Stimulated activated CD4-positive, alpha-beta T cell treated with anti-CD3 and anti-CD28 coated beads, Interleukin-1b, Interleukin-23, amount 100 ng/mL, for 48 hours (primary cell): ENCODE data around the gene HABP2.

Source experiments
- DNase-seq: peaks from one replicate; pipeline ENCODE4 v3.0.0-alpha.2; 2020

HABP2 gene

DNA sequence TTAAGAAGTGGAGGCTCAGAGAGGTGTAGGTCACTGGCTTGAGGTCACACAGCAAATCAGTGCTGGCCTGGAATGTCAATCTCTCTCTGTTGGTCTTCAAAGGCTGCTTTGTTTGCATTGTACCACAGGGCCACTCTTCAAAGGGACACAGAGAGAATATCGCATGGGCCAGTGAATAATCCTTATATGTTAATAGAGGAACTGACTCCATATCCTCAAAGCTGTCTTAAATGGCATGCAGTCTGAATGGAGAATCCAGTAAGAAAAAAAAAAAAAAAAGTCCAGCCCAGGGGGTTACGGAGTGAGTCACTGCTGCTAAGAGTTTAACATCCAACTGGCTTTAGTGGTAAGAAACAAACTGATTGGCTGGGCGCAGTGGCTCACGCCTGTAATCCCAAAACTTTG lies 56.9 kb downstream of the HABP2 start:
- DNase-seq: no peak

- DNase-seq: no peak
Measured at GRCh38 chr10:113610631-113611601, 58.1 kb downstream of the HABP2 start.

GRCh38 chr10:113612154-113612553 lies 59.3 kb downstream of the HABP2 start:
- no peak for DNase-seq

GRCh38 chr10:113613427-113613826 lies 60.6 kb downstream of the HABP2 start:
- DNase-seq: no peak

GRCh38 chr10:113613977-113614690 lies 61.3 kb downstream of the HABP2 start:
- no peak for DNase-seq

- no peak for DNase-seq
Measured at GRCh38 chr10:113616244-113617074, 63.6 kb downstream of the HABP2 start.

GRCh38 chr10:113617086-113617485 lies 64.2 kb downstream of the HABP2 start:
- DNase-seq: no peak

DNA sequence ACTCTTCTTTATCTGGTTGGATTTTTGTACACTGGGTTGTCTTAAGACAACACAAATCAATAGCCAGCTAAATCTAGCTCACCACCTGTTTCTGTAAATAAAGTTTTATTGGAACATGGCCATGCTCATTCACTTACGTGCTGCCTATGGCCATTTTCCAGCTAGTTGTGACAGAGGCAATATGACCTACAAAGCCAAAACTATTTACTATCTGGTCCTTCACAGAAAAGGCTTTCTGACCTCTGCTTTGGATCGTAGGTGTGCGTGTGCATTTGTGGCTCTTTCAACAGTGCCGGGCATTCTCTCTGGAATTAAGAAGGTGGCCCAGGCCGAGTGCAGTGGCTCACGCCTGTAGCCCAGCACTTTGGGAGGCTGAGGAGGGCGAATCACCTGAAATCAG lies 65.5 kb downstream of the HABP2 start:
- no peak for DNase-seq

DNA sequence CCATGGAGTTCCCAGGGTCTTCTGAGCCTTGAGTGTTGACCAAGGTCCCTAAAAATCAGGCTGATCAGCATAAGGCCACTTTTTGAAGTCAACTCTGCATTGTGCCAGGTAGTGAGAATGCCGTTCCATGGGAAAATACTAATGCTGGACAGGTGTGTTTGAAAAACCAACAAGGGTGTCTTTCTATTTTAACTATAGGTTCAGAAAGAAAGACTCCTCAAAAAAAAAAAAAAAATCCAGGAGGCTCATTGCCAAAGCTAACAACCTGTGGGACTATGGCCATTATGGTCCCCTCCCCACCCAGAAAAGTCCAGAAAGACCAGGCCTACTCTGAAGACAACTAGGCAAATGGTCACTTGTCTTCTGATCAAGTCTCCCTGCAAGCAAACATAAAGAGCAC lies 66.5 kb downstream of the HABP2 start:
- DNase-seq: no peak

GRCh38 chr10:113620511-113620910 lies 67.7 kb downstream of the HABP2 start:
- no peak for DNase-seq

DNA sequence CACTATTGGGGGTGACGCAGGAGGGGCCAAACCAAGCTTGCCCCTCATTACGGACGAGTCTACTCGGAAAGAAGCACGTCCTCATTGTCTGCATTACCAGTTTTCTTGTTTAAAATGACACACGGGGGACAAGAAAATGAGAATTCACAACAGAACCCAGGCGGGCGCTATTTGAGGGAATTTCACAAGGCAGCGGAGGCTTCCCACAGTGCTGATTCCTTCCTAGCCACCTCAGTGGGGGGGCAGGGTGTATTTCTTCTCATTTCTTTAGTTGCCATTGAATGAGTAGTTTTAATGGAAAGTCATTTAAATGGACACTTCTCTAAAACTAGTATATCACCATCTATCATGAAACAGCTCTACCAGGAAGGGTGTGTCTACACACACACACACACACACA lies 68.1 kb downstream of the HABP2 start:
- no peak for DNase-seq

DNA sequence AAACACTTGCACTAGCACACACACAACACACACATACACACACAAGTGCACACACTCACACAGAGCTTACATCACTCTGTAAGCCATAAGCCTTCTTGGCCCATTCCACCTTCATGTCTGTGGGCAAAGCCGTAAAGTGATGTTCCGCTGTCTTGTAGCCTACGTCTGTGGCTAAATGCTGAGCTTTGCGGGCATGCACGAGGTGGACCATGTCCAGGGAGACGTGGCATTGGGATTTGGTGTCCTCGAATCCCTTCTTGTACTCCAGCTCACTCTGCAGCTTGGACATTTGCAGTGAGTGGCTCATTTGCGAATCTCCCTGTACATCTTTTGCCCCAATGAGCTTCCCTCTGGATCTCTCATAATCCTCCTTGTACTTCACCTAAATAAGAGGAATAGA lies 68.9 kb downstream of the HABP2 start:
- no peak for DNase-seq

DNA sequence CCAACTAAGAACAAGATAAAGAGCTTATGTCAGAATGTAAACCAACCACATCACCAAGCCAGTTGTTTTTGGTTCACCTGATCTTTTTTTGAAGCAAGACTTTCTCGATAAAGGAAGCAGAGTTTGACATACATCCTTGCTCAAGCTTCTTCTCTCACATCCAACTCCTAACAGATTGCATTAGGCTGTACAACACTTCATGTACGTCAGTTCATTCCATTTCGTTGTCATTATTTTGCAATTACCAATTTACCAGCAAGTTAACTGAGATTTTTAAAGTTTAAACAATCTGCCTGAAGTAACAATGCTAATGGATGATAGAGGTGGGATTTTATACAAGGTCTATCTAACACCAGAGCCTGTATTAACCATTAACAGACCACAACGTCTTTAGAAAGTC lies 70.0 kb downstream of the HABP2 start:
- no peak for DNase-seq

DNA sequence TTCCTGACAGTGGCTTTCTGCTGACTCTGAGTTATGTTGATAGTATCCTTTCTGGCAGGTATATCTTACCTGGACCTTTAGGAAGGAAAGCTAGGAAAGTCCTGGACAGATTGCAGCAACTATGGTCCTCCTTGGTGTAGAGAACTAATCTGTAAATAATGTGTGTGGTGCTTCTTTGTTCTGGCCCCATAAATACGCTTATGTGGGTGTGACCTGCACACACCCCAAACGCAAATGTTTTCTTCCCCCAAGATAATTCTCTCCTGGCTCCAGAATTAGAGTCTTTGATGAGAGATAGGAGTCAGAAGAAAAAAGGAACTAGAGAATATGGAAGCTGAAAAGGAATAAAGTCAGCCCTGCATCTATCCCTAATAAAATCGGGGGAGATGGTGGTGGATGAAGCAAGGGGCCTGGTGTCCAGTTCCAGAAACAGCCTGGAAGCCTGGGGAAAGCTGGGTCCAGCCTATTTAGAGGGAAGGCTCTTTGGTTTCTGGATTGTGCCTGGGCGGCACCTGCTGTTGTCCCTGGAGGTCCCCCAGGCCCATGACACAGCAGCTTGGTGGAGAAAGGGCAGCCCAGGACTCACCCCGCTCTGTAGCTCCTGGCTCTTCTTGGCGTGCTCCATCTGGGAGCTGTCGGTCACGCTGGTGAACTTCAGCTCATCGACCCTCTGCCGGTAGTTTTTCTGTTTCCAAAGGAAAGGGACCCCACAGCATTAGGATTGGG lies 72.8 kb downstream of the HABP2 start:
- no peak for DNase-seq

DNA sequence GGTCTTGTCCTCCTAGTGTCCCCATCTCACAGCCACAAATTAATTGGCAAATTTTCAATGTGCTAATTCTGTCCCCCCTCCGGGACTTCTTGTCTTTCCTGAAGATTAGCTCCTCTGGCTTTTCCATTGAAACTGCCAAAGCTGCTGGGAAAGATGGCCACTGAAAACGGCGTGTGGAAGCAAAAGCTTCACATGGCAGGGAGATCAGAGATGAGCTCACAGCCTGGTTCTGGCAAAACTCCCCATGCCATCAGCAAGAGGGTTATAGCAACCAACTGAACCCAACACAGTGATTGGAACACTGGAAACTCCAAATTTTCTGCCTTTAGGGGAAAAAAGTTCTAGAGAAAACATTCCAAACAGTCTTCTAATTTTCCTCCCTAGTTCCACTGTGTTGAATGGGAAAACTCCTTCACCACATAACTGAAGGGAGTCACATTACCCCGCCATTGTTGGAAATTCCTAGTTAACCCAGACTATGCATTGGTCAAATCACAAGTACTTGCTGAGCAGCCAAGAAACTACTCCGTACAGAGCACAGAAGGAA lies 74.0 kb downstream of the HABP2 start:
- DNase-seq: no peak

DNA sequence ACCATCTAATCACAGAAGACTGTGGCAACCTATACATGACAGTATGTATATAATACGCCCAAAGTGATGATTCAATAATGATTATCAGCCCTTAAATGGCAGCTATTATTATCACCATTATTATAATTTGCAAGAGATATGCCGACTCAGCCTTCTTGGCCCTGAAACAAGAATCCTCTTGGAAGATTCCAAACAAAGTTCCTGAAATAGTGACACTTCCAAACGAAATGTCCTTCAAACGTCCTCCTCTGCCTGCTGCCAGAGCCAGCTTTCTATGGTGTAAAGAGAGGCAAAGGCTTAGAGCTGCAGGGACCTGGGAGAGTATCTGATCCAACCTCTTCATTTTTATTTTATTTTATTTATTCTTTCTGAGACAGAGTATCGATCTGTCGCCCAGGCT lies 75.0 kb downstream of the HABP2 start:
- no peak for DNase-seq

- no peak for DNase-seq
Measured at GRCh38 chr10:113628607-113629153, 75.8 kb downstream of the HABP2 start.

DNA sequence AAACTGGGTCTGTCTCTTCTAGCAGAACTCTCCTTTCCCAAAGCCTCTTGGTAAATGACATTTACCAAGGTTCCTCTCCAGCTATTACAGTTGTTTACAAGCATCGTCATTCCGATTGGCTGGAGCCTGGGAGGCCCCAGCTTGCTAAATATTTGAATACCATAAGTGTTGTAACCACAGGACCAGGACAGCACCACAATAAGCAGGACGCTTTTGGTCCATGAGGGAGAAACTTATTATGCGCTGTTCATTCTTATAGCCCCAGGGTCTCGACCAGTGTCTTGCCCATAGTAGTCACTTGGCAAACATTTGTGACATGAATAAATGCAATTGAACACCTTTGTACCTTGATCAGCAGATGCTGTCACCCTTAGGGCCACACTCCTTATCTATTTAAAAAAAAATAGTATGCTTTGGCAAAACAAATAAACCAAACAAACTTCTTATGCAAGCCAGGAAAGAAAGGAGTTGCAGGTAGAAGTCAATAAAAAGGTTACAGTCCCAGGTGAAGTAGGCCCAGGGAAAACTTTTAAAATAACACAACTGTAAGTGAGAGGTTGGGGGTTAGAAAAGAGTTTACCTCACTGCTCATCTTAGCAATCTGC lies 78.2 kb downstream of the HABP2 start:
- no peak for DNase-seq

GRCh38 chr10:113631684-113632367 lies 79.0 kb downstream of the HABP2 start:
- no peak for DNase-seq
